ENCODE results near the gene DMBX1.
A peak's percentile ranks its signal among the peaks of the same experiment; 100 is the strongest.

DMBX1 gene

DNA sequence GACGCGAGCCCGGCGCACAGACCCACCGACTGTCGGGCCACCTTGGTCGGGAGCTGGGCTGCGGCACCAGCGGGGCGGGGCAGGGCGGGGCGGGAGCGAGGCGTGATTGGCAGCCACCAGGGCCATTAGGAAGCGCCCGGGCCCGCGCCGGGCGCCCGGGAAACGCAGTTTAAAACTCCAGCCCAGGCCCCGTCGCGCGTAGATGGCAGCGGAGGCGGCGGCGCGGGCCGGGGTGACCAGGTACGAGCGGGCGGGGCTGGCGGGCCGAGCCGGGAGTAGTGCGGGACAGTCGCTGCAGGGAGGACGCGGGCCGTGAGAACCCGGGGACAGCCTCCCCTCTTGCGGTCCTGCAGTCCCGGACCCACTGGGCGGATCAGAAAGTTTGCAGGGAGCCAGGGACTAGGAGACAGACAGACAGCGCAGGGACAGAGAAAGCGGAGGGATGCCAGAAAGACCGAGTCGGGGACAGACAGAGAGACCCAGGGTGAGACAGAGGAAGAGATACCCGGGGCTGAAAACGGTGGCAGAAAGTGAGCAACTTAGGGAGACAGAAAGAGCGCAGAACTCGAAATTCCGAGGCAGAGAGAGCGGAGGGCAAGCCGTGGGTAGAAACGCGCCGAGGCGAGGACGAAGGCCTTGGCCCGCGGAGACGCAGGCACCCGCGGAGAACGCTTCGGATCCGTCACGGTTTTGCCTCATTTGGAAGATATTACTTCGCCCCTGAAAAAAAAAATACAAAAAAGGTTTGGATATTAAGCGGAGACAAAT is at the start of gene DMBX1:
DMBX1 (plus strand) TSS at position 199 of the 768 bp plus-strand sequence. CDS start 17,175 bp downstream, outside the sequence.
- H3K9me3 Mint-ChIP-seq = no peaks in the 10 kb centered on the region
- H3K27ac Mint-ChIP-seq = peak within 1 kb of the TSS; percentile 32
- no peaks in the 10 kb centered on the region for H3K36me3 Mint-ChIP-seq (ENCODE audit: low read depth)
- H3K27me3 Mint-ChIP-seq = peaks cover 88% of the 10 kb centered on the region
- H3K4me3 Mint-ChIP-seq = peak within 1 kb of the TSS; percentile 67
- DNase-seq (peak; percentile 47), ATAC-seq (peak; percentile 45)
- peaks cover 21% of the 10 kb centered on the region for H3K4me1 Mint-ChIP-seq

DNA sequence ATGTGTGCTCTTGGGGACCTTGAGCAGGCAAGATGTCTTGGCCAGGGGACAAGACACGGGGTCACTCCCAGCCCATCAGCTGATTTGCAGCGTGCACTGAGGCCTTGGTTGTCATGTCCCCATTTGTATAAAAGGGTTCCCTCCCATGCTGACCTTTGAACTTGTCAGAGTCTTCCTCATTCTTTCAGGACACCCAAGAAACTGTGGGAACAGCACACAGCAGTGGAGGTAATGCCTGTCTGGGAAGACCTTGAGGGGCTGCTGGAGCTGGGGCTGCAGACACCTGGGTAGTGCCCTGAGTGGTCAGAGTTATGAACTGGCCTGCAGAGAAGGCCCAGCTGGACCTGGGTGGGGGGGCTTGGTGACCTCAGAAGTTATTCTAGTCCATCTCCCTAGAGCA is 49.2 kb upstream of the DMBX1 start:
- ATAC-seq (no peak), DNase-seq (no peak)
- H3K27ac Mint-ChIP-seq = no peak overlapping the region
- H3K36me3 Mint-ChIP-seq (ENCODE audit: low read depth) = no peaks in the 10 kb centered on the region
- no peaks in the 10 kb centered on the region for H3K9me3 Mint-ChIP-seq
- peaks cover 7% of the 10 kb centered on the region for H3K4me1 Mint-ChIP-seq
- peaks cover 8% of the 10 kb centered on the region for H3K27me3 Mint-ChIP-seq
- no peak overlapping the region for H3K4me3 Mint-ChIP-seq

DNA sequence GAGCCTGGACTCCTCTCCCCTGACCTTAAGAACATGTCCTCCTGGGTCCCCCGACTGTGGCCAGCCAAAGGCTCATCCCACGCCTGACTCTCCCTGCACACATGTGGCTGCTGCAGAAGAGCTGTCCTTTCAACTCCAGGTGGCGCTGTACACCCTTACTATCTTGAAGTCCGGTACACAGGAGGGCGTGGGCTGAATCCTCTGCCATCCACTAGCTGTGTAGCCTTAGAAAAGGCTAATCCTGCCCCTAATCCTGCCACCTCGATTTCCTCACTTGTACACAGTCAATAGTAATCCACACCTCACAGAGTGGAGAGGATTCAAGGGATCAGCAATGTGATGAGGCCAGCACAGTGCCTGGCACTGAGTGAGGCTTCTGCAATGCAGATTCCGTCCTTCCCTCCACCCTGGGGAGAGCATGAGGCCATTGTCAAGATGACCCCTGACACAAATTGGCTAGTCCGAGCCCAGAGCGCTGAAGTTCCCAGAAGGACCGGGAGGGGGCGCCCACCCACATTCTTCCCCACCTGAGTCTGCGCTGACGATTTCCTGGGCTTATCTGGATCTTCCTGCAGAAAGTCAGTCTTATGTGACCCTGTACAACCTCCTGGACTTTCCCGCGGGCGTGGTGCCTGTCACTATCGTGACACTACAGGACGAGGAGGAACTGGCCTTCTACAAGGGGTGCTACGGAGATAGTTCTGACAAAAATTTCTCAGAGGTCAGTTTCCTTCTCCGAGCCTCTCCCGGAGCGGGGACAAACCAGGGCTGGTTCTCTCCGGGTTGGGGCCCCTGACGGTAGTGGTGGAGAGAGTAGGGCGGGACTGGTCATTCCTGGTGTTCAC is 47.1 kb upstream of the DMBX1 start:
- no peaks in the 10 kb centered on the region for H3K9me3 Mint-ChIP-seq
- no peaks in the 10 kb centered on the region for H3K36me3 Mint-ChIP-seq (ENCODE audit: low read depth)
- ATAC-seq = peak; percentile 71
- H3K27ac Mint-ChIP-seq = peak overlapping the region; percentile 16
- H3K4me3 Mint-ChIP-seq = peak overlapping the region; percentile 78
- H3K4me1 Mint-ChIP-seq = peaks cover 10% of the 10 kb centered on the region
- peaks cover 21% of the 10 kb centered on the region for H3K27me3 Mint-ChIP-seq
- DNase-seq = peak; percentile 82

DNA sequence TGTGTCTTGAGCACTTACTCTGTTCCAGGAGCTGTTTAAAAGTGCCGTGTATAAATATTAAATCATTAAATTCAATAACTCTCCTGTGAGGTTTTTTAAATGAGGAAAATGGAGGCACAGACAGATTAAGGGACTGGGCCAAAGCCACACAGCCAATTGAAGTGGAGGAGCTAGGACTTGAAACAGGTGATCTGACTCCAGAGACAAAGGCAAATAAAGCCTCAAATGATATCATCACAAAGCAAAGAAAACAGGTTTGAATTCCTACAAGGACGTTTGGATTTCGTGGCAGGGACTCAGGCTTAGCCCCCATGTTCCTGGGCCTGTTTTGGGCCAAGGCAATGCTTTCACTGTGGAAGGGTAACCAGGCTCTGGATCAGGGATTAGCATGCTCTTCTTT is 45.2 kb upstream of the DMBX1 start:
- Mint-ChIP-seq H3K4me1 (peaks cover 14% of the 10 kb centered on the region), H3K27me3 (peaks cover 37% of the 10 kb centered on the region), H3K36me3 (ENCODE audit: low read depth) (no peaks in the 10 kb centered on the region), H3K27ac (no peak overlapping the region), H3K4me3 (no peak overlapping the region), H3K9me3 (no peaks in the 10 kb centered on the region)
- ATAC-seq (no peak), DNase-seq (no peak)

DNA sequence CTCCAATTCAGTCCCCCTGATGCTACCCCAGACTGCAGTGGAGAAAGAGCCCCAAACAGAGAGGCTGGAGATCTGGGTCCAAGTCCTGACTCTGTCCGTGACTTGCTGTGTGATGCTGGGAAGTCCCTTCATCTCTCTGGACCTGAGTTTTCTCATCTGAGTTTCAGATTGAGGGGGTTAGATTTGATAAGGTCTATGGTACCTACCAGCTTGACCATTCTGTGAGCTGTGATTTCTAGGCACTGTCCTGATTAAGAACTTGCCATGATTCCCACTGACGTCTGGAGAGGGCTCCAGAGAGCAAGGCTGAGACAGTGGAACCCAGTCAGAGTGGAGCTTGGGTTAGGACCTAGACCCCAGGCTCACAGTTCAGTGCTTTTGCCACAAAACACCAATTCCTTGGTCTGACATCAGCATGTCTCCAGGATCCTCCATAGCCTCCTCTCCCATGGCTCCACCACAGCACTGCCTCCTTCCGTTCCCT is 43.8 kb upstream of the DMBX1 start:
- H3K4me3 Mint-ChIP-seq = no peak overlapping the region
- no peaks in the 10 kb centered on the region for H3K36me3 Mint-ChIP-seq (ENCODE audit: low read depth)
- DNase-seq = no peak
- peaks cover 46% of the 10 kb centered on the region for H3K27me3 Mint-ChIP-seq
- no peak for ATAC-seq
- H3K9me3 Mint-ChIP-seq = no peaks in the 10 kb centered on the region
- no peak overlapping the region for H3K27ac Mint-ChIP-seq
- H3K4me1 Mint-ChIP-seq = peaks cover 14% of the 10 kb centered on the region

DNA sequence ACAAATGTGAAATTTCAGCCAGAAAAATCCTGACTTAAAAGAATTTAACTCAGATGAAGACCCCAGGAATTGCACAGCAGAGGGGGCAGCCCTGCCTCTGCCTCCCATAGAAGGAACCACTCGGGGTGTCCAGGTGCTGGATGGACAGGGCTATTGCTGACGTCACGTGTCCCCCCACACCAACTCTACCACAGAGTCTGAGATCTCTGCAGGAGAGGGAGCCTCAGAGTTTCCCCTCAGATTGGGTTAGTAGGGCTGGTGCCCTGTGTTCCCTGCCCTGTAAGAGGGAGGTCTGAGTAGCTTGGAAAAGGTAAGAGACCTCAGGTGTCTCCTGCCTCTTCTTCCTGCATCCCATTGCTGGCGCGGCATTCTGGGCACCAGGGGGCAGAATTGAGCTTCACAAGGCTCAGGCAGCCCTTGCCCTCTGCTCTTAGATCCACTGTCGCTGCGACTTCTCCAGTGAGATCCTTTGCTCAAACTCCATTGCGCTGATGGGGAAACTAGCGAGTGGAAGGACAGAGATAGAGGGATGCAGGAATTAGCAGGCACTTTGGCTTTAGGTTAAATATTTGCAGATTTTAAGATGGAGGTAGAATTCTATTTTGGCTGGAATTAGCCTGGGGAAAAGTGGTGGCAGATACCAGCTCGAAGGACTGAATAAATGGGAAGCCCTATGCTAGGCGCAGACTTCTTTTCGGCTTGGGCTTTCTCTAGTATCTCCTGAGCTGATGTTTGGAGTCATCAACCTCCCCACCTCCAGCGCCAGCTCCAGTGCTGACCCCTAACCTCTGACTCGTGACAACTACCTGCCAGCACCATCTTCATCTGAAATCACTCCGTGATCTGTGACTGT is 42.8 kb upstream of the DMBX1 start:
- no peak overlapping the region for H3K27ac Mint-ChIP-seq
- H3K36me3 Mint-ChIP-seq (ENCODE audit: low read depth) = no peaks in the 10 kb centered on the region
- H3K4me1 Mint-ChIP-seq = peaks cover 14% of the 10 kb centered on the region
- H3K27me3 Mint-ChIP-seq = peaks cover 56% of the 10 kb centered on the region
- ATAC-seq (no peak), DNase-seq (peak; percentile 89)
- H3K4me3 Mint-ChIP-seq = no peak overlapping the region
- H3K9me3 Mint-ChIP-seq = no peaks in the 10 kb centered on the region

DNA sequence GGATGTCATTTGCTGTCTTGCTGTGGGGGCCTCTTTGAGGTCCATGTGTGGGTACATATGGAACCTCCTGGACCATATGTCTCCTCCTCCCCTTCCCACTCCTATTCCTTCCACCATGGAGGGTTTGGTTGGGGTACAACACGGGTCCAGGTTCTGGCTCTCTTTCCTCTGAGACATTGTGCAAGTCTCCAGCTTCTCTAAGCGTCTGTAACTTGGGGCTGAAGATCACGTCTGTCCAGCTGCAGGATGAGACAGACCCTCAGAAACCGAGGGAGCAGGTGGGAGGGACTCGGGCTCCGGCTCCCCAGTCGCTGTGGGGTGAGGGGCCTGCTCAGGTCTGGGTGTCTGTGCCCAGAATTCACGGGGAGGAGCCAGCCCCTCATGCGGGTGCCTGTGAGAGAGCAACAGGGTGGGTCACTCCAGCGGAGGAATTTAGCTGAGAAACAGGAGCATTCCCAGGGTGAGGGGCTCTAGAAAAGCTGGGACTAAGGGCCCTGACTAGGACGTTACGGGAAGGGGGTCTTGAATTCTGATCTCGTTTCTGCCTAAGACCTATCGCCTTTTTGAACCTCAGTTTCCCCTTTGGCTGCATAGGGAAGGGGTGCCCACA is 42.0 kb upstream of the DMBX1 start:
- Mint-ChIP-seq H3K4me3 (no peak overlapping the region), H3K9me3 (no peaks in the 10 kb centered on the region), H3K27ac (no peak overlapping the region), H3K27me3 (peaks cover 61% of the 10 kb centered on the region), H3K36me3 (ENCODE audit: low read depth) (no peaks in the 10 kb centered on the region), H3K4me1 (peaks cover 11% of the 10 kb centered on the region)
- ATAC-seq = no peak
- no peak for DNase-seq

DNA sequence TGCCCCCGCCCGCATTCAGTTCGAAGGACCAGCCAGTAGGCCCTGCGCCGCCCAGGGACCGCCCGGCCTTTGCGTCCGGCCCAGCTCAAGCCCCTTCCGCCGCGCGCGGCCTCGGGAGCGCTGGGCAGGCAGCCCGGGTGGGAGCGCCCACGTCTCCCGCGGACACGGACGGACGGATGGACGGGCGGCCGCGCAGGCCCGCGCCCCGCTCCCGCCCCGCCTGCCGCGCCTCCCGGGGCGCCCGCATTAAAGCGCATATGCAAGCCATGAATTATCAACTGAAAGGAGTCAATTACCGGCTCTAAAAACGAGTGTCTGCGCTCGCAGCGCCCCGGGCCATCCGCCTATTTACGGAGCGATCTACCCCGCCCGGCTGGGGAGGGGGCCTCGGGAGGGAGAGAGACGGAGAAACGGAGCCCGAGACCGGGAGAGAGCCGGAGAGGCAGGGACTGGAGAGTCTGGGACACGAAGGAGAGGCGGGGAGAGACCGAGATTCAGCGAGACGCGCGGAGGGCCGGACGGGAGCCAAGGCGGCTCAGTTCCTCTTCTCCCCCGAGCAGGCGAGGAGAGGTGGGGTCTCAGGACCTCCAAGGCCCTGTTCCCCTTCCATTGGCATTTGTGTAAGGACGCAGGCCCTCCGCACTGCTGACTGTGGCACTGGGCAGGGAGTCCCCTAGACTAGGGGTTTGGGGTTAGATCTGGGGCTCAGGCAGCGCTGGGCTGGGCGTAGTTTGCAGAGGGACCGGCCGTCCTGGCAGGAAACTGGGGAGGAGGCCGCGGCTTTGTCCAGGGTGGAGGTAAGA is 41.3 kb upstream of the DMBX1 start:
- DNase-seq = no peak
- Mint-ChIP-seq H3K4me1 (peaks cover 7% of the 10 kb centered on the region), H3K36me3 (ENCODE audit: low read depth) (no peaks in the 10 kb centered on the region), H3K9me3 (no peaks in the 10 kb centered on the region), H3K27me3 (peaks cover 66% of the 10 kb centered on the region), H3K27ac (no peak overlapping the region), H3K4me3 (no peak overlapping the region)
- no peak for ATAC-seq

DNA sequence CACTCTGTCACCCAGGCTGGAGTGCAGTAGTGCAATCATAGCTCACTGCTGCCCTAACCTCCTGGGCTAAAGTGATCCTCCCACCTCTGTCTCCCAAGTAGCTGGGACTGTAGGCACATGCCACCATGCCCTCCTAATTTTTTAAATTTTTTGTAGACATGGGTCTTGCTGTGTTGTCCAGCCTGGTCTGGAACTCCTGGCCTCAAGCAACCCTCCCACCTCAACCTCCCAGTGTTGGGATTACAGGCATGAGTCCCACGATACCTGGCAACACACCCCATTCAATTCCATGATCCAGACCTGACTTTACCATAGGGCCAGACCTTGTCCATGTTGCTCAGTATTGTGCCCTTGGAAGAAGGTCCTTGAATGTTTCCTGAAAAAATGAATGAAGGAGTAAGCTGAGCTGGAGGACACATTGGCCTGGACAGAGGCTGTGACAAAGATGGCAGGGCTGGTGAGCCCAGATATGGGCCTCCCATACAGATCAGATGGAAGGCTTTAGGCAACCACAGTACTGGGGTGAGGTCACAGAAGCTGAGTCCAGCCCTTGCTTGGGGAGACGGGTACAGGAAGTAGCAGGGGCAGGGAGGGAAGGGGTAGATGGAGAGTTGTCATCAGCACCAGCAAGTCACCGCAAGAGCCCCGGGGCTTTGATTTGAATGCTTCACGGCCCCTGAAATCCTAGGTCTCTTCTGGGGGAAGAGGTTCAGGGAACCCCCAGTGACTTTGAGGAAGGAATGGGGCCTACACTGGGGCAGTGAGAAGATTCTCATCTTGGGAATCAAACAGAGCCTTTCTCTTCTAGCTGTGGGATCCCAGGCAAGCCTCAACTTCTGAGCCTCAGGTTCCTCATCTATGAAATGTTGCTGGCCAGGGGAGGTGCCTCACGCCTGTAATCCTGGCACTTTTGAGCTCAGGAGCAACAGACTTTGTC is 40.1 kb upstream of the DMBX1 start:
- Mint-ChIP-seq H3K36me3 (ENCODE audit: low read depth) (no peaks in the 10 kb centered on the region), H3K4me1 (peaks cover 7% of the 10 kb centered on the region), H3K4me3 (no peak overlapping the region), H3K9me3 (no peaks in the 10 kb centered on the region), H3K27me3 (peaks cover 64% of the 10 kb centered on the region), H3K27ac (no peak overlapping the region)
- ATAC-seq = no peak
- DNase-seq = no peak

DNA sequence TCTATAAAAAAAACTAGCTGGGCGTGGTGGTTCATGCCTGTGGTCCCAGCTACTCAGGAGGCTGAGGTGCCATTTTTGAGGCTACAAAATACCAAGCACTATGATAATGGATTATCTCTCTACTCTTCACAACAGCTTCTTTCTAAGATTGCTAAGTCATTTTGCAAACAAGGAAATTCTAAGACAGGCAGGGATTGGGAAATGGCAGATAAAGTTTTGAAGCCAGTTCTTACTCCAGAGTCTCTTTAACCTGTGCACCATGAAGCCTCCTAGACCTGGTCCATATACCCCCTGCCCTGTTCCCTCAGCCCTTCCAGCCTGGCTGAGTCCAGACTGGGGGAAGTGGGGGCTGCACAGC is 39.5 kb upstream of the DMBX1 start:
- no peak overlapping the region for H3K4me3 Mint-ChIP-seq

DNA sequence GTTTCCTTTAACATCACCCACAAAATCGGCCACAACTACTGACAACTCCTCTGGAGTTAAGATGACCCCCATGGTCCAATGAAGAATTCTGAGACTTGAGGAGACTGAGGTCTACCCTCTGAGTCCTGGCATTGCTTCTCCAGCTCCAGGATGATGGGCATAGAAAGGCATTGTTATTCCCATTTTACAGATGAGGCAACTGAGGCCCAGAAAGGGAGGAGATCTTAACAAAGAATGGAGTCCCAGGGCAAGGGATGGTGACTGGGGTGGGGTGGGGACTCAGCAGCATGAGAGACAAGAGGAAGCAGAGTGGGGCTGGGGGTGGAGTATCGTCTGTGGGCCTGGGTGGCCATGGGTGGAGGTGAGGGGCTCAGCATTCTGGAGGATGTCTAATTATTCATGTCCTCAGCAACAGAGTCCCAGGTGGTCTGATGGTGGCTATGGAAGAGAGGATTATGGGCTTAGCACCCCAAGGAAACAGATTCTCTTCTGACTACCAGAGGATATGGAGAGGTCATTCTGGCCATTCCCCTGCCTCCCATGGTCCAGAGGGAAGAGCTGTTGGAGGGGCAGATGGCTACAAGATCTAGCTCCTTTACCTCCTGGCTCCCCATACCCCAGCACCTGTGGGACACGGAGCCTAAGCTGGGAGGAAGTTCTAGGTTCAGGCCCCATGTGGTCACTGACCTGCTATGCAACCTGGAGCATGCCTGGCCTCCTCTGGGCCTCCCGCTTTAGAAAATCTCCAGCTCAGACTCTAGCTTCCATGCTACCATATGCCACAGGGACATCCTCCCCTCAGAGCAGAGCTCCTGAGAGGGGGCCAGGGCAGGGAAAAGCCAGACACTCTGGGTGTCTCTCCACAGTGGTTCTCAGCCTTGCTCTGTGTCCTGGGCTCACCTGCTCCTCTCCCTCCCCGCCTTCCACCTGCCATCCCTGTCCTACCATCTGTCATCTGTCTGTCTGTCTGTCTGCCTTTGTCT is 37.4 kb upstream of the DMBX1 start:
- H3K4me3 Mint-ChIP-seq = no peak overlapping the region
- no peak overlapping the region for H3K27ac Mint-ChIP-seq
- H3K27me3 Mint-ChIP-seq = peaks cover 61% of the 10 kb centered on the region
- H3K9me3 Mint-ChIP-seq = no peaks in the 10 kb centered on the region
- peaks cover 5% of the 10 kb centered on the region for H3K4me1 Mint-ChIP-seq
- no peaks in the 10 kb centered on the region for H3K36me3 Mint-ChIP-seq (ENCODE audit: low read depth)
- no peak for ATAC-seq
- DNase-seq = no peak

More for the DNA sequence above, 39.5 kb upstream of the DMBX1 start:
- Mint-ChIP-seq H3K9me3 (no peaks in the 10 kb centered on the region), H3K4me1 (peaks cover 7% of the 10 kb centered on the region), H3K27ac (no peak overlapping the region), H3K36me3 (ENCODE audit: low read depth) (no peaks in the 10 kb centered on the region), H3K27me3 (peaks cover 71% of the 10 kb centered on the region)
- no peak for ATAC-seq
- no peak for DNase-seq

DNA sequence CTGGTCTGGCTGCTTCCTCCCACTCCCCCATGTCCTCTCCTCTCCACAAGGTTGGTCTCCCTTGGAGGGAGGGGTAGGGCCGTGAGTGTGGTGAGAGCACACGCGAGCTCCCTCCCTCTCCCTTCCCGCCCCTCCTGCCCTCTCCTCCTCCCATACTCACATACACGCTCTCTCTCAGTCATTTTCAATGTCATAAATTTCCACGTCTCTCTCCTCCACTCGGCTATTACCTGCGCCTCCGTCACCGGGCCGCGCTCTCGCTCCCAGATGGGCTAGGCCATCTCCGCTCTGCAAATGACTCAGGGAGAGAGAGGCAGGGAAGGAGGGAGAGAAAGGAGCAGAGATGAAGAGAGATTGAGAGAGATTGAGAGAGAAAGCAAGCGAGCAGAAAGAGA is 36.7 kb upstream of the DMBX1 start:
- Mint-ChIP-seq H3K4me1 (peaks cover 2% of the 10 kb centered on the region), H3K27ac (no peak overlapping the region), H3K36me3 (ENCODE audit: low read depth) (no peaks in the 10 kb centered on the region), H3K4me3 (no peak overlapping the region), H3K27me3 (peaks cover 54% of the 10 kb centered on the region), H3K9me3 (no peaks in the 10 kb centered on the region)
- ATAC-seq (no peak), DNase-seq (no peak)

Measured in activated naive CD8-positive, alpha-beta T cell treated with anti-CD3 and anti-CD28 coated beads, Interleukin-2, amount 50 U/mL, for 24 hours (primary cell).